Stimulated activated naive CD8-positive, alpha-beta T cell treated with anti-CD3 and anti-CD28 coated beads, Interleukin-15, amount 100 ng/mL, for 72 hours (primary cell): ENCODE measurements around the gene STRA6.
"Not testable (repeated sequence)": the region's sequence is repeated elsewhere in the genome, so short reads cannot be mapped to it uniquely, and the experiment has no call there.

ENCODE experiments used
- ATAC-seq: fragments of 150-1000 bp; cut with Tn5 transposase; 2 replicates; pipeline ENCODE4 v1.10.0; 2021; ENCODE audit warnings: mild to moderate bottlenecking, moderate library complexity
- DNase-seq, 2 donors: peaks; one replicate each; pipeline ENCODE4 v3.0.0; 2021 to 2022
- H3K27ac Mint-ChIP-seq, 2 donors: one replicate each; pipeline ENCODE4 v1.8.0; 2022; ENCODE audit warnings: mild to moderate bottlenecking in 2 of 2, mixed read lengths in 2 of 2, moderate library complexity in 2 of 2
- H3K27me3 Mint-ChIP-seq: one replicate; pipeline ENCODE4 v1.8.0; 2022; ENCODE audit warnings: mixed read lengths
- H3K4me1 Mint-ChIP-seq: one replicate; pipeline ENCODE4 v1.8.0; 2022; ENCODE audit warnings: mild to moderate bottlenecking, mixed read lengths
- H3K4me3 Mint-ChIP-seq, 2 donors: one replicate each; pipeline ENCODE4 v1.8.0; 2022; ENCODE audit warnings: mild to moderate bottlenecking in 2 of 2, mixed read lengths in 2 of 2, moderate library complexity in 1 of 2
- H3K9me3 Mint-ChIP-seq, 2 donors: one replicate each; pipeline ENCODE4 v1.8.0; 2022; ENCODE audit warnings: mixed read lengths in 2 of 2

STRA6 gene

DNA sequence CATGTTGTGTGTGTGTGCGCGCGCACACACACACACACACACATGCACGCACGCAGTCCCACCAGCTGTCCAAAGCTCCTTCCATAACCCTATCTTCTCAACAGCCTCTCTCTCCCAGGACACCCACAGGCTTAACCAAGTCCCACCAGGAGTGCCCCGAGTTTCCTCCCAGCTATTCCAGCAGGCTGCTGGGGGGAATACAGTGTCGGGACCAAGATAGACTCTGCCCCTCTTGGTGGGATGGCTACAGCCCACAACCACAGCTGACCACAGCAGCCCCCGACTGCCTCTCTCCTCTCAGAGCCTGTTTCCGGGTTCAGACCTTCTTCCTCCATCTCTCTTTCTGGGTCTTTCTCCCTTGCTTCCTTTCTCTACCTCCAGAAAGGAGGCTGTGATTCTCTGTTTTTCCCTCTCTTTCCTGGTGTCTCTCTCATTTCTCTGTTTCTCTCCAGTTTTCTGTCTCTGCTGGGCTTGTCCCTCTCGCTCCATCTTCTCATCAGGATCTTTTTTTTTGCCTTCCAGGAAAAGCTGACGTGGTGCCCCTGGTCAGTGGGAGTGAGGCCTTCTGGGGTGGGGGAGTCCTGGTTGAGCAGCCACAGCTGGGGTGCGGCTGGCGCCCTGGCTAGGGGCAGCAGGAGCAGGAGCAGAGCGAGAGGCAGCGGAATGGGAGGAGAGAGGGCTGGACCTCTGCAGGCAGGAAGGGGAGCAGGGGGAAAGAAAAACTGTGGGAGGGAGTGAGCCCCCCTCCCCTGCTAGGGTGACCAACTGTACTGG, 32.3 kb downstream of the STRA6 start:
- Mint-ChIP-seq H3K27ac (peak overlapping the region in 1 of 2 donors; percentile 24), H3K4me3 (no peak overlapping the region), H3K4me1 (no peaks in the 10 kb centered on the region), H3K27me3 (peaks cover 2% of the 10 kb centered on the region), H3K9me3 (no peaks in the 10 kb centered on the region)
- DNase-seq (no peak), ATAC-seq (no peak)

DNA sequence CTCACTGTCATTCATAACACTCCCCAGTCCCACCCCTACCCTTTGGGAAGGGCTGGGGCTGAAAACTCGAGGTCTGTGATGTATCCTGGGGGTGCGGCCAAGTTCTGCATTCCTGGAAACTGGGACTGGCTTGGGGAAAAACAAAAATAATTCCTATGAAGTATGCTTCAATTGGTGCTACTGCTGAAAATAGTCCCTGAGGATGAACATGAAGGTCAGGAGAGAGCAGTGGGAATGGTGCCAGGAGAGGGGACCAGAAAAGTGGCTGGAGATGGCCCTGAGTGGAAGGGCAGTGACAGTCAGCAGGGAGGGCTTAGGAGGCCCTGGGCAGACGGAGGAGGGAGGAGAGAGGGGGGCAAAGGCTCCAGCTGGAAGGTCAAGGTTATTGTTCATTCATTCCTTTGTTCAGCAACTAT, 33.9 kb downstream of the STRA6 start:
- no peak overlapping the region for H3K4me3 Mint-ChIP-seq

DNA sequence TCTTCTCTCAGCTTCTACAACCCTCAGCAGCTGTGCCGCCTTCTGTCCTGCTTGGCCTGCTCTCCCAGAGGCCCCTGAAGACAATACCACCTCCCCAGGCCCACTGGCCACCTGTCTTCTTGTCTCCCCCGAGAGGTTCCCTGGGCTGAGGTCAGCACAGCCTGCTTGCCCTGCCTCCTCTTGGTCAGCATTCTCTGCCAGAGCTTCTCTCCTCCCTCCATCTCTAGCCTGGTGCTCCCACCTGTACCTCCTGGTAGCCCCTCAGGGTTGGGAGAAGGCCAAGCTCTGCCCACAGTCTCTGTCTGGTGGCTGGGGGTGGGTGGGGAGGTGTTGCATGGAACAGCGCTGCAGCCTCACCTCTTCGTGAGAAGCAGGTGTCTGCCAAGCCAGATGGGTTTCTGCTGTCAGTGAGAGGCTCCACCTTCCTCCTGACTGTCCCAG, 34.7 kb downstream of the STRA6 start:
- no peak for ATAC-seq
- Mint-ChIP-seq H3K9me3 (no peaks in the 10 kb centered on the region), H3K27me3 (peaks cover 15% of the 10 kb centered on the region), H3K27ac (no peak overlapping the region), H3K4me3 (no peak overlapping the region), H3K4me1 (no peaks in the 10 kb centered on the region)
- DNase-seq, result no peak

More for the DNA sequence above, 33.9 kb downstream of the STRA6 start:
- ATAC-seq (no peak), DNase-seq (no peak)
- Mint-ChIP-seq H3K9me3 (no peaks in the 10 kb centered on the region), H3K27me3 (peaks cover 7% of the 10 kb centered on the region), H3K27ac (peak overlapping the region in 1 of 2 donors; percentile 10), H3K4me1 (no peaks in the 10 kb centered on the region)

DNA sequence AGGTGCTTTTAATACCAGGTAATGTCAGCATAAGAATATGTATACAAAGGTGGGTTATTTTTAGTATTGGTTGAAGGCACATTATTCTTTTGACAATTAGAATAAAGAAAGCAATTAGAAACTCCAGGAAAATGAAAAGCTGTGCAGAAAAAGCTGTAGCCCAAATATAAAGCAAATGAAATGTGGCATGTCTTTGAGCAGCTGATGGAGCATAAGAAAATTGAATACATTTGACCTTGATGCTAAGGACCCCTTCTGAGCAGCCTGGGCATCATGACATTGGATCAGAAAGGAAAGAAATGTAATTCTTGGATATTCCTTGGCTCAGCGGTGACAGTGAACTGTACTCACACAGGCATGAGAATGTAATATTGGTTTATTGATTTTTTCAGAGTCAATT, 37.1 kb downstream of the STRA6 start:
- DNase-seq, result no peak
- no peaks in the 10 kb centered on the region for H3K9me3 Mint-ChIP-seq

DNA sequence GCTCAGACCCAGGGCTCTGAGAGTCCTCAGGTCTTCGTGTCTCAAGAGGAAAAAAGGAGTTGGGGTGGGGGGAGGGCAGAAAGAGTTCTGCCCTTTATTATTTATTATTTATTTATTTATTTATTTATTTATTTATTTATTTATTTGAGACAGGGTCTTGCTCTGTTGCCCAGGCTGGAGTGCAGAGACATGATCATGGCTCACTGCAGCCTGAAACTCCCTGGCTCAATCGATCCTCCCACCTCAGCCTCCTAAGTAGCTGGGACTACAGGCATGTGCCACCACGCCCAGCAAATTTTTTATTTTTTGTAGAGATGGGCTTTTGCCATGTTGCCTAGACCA, 40.4 kb downstream of the STRA6 start:
- not testable (repeated sequence) for DNase-seq, ATAC-seq, H3K27ac Mint-ChIP-seq, H3K4me3 Mint-ChIP-seq, H3K9me3 Mint-ChIP-seq
- Mint-ChIP-seq H3K27me3 (peaks cover 29% of the 10 kb centered on the region), H3K4me1 (peaks cover 33% of the 10 kb centered on the region)

More for the DNA sequence above, 37.1 kb downstream of the STRA6 start:
- Mint-ChIP-seq H3K4me3 (no peak overlapping the region), H3K4me1 (no peaks in the 10 kb centered on the region), H3K27ac (no peak overlapping the region), H3K27me3 (peaks cover 20% of the 10 kb centered on the region)
- ATAC-seq, result no peak

DNA sequence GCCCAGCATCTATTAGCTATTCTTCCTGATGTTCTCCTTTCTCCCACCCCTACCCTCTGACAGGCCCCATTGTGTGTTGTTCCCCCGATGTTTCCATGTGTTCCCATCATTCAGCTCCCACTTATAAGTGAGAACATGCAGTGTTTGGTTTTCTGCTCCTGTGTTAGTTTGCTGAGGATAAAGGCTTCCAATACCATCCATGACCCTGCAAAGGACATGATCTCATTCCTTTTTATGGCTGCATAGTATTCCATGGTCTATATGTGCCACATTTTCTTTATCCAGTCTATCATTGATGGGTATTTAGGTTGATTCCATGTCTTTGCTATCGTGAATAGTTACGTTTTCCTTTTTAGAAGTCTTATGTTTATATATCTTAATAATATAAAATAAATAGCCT, 42.2 kb downstream of the STRA6 start:
- Mint-ChIP-seq H3K27me3 (peaks cover 29% of the 10 kb centered on the region), H3K4me1 (peaks cover 42% of the 10 kb centered on the region), H3K27ac (peak overlapping the region in 1 of 2 donors; percentile 10)
- H3K4me3 Mint-ChIP-seq, H3K9me3 Mint-ChIP-seq, ATAC-seq, DNase-seq: not testable (repeated sequence)

DNA sequence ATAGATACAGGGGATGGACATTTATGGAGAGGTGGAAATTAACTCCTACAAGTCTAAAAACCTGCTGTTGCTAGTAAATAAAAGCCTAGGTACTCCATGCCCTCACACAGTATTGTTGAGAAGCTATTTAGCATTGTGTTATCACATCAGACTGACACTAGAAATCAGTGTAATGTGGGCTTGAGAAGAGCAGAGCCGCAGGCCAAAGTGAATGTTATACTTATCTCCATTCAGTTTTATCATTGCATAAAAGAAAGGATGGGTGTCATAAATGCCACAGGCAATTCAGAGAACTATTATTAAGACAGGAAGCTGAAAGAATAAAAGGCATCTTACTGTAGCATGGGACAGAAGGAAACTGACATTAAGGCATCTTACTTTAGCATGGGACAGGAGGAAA, 42.8 kb downstream of the STRA6 start:
- no peak overlapping the region for H3K4me3 Mint-ChIP-seq
- H3K27me3 Mint-ChIP-seq, result peaks cover 23% of the 10 kb centered on the region

DNA sequence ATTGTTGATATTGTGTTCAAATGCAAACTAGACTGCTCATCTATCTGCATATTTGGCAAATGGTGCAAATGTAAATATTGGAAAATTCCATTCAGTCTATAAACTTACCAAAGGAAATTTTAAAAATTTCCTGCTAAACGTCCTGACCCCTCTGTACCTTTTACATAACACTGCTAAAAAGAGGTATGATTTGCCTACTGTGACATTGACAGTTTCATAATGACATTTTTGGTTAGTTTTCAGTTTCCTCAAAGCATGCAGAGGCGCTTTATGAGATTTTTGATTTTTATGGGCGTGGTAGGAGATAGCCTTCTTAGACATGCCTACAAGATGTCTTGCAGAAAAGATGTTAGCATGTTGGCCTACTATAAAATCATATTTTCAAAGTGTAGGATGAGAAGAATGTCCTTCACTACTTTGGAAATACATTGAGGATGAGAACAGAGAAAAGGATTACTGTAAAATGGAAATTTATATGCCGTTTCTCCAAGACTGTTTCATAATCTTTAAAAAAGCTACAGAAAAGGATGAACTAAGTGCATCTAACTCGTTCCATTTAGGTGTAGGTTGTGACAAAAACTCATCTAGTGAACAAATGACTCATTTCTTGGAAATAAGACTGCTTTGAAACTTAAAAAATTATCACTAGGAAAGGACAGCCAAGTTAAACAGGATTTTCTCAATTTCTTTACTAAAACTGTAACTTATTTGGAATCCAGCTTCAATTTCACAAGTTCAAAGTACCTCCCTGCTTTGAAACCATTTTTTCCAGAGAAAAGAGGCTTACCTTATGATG, 43.5 kb downstream of the STRA6 start:
- peaks cover 23% of the 10 kb centered on the region for H3K27me3 Mint-ChIP-seq
- ATAC-seq, result peak; percentile 70
- H3K4me3 Mint-ChIP-seq, result peak overlapping the region; percentile 18 to 27
- no peak for DNase-seq
- H3K9me3 Mint-ChIP-seq, result no peaks in the 10 kb centered on the region
- peak overlapping the region in 1 of 2 donors; percentile 6 for H3K27ac Mint-ChIP-seq
- H3K4me1 Mint-ChIP-seq, result peaks cover 42% of the 10 kb centered on the region

More for the DNA sequence above, 42.8 kb downstream of the STRA6 start:
- no peak for DNase-seq
- Mint-ChIP-seq H3K9me3 (no peaks in the 10 kb centered on the region), H3K4me1 (peaks cover 42% of the 10 kb centered on the region), H3K27ac (no peak overlapping the region)
- ATAC-seq, result no peak

DNA sequence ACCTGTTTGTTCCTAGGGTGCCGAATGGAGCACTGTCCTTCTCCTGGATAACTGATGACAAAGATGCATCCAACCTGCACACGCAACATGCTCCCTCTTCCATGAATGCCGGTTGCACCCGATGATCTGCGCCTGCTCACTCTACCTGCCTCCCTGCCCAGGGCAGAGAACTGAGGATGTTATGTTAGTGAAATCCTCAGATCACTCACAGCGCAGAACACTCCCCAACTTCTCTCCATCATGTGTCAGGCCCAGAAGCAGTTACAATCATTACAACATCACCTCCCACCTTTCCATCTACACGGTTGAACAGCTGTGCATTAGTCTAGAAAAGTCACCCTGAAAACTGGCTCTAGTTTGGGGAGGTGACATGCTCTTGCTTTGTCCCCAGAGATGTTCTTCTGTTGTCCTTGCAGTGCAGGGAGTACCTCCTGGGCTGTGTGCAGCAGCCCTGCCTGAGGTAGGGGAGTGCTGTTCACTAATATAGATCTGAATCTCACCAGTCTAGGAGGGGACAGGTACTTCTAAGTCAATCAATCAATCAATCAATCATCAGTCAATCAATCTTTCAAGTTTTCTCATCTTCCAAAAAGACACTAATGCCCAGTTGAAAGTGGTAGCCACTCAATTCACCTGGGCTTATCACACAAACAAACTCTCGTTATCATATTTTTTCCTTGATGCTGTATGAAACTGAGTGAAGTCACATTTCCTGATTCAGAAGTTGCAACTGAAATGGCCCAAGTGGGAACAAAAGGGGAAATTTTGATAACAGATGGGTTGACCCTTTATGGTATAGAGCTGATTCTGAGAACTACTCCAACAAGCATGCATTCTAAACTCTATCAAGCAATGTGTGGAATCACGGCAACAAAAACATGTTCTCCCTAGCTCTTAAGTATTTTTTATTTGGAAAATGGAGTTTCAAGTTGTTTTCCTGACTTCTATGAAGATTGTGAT, 44.4 kb downstream of the STRA6 start:
- ATAC-seq (no peak), DNase-seq (no peak)
- Mint-ChIP-seq H3K9me3 (no peaks in the 10 kb centered on the region), H3K4me1 (peaks cover 42% of the 10 kb centered on the region), H3K4me3 (no peak overlapping the region), H3K27ac (no peak overlapping the region), H3K27me3 (peaks cover 25% of the 10 kb centered on the region)

DNA sequence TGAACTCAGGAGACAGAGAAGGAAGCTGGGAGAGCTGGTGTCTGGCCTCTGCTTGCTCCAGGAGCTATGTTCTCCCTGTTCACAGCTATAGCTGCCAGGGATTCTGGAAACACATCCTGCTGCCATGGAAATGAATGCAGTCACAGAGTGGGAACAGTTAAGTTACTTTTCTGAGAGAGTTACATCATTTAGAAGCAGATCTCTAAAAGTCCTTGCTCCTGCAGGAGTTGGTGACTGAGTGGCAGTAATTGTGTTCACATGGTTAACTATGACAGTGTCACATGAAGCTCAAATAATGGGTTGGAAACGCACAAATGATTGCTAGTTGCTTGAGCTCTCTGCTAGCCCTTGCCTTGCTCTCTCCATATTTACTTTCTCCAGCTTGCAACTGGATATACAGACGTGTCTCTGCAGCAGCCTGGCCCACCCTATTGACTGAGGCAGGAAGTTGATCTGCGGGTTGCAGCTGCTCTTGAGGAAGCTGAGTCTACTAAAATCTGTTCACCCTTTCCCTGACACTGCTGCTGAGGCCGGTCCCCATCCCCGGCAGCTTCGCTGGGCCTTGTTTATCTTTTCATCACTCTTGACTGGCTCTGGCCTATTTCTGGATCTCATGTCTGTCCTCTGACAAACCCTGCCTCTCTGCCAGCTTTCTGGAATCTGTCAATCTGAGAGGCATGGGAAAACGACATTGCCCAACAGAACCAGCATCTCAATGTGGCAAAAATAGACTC, 45.7 kb downstream of the STRA6 start:
- Mint-ChIP-seq H3K9me3 (no peaks in the 10 kb centered on the region), H3K27ac (no peak overlapping the region), H3K27me3 (peaks cover 21% of the 10 kb centered on the region), H3K4me3 (no peak overlapping the region), H3K4me1 (peaks cover 42% of the 10 kb centered on the region)
- no peak for DNase-seq
- ATAC-seq, result no peak

DNA sequence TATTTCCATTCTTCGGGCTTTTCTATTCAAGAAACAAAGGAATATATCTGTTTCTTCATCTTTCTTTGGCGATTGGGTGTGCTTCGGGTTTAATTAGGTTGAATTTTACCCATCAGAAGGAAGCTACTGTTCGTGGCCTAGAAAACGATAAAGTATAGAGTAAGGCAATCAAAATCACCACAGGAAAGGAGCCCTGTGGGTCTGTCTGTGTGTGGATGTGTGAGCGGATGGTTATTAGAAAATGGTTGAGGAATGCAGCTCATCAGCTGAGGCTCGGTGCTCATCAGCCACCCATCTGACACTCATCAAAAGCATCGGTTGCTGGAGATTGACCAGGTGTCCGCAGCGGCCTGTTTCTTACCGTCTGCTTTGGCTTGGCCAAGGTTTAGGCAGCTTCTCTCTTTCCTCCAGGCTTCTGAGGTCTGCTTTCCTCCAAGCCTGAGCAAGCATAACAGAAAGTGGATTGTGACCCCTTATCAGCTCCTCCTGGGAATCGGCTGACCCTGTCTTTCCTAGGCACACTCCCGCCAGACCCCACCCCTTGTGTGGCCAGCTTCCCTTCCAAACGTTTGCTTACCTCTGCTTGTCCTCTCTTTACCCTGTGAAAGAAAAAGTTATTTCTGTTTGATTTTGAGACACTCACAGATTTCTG, 46.7 kb downstream of the STRA6 start:
- no peaks in the 10 kb centered on the region for H3K9me3 Mint-ChIP-seq
- H3K27me3 Mint-ChIP-seq, result peaks cover 27% of the 10 kb centered on the region
- peaks cover 42% of the 10 kb centered on the region for H3K4me1 Mint-ChIP-seq
- H3K27ac Mint-ChIP-seq, result no peak overlapping the region
- H3K4me3 Mint-ChIP-seq, result no peak overlapping the region
- no peak for ATAC-seq
- DNase-seq, result no peak

DNA sequence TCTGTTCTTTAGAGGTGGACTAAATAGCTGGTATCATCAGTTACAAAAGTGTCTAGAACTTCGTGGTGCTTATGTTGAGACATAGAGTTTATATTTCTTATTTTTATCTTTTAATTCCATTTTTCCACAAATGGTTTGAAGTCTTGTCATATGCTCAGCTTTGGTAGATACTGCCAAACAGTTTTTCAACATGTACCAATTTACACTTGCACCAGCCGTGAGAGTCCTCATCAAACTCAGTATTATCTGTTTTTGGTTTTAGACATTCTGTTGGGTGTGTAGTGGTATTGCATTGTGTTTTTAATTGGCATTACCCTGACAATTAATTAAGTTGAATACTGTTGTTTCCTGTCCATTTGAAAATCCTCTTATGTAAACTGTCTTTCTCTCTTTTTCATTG, 55.5 kb downstream of the STRA6 start:
- H3K9me3 Mint-ChIP-seq, result peaks cover 0 to 7% of the 10 kb centered on the region in 2 donors
- DNase-seq, result no peak
- no peak overlapping the region for H3K4me3 Mint-ChIP-seq
- ATAC-seq, result no peak
- H3K27ac Mint-ChIP-seq, result no peak overlapping the region
- H3K27me3 Mint-ChIP-seq, result peaks cover 71% of the 10 kb centered on the region
- H3K4me1 Mint-ChIP-seq, result no peaks in the 10 kb centered on the region

DNA sequence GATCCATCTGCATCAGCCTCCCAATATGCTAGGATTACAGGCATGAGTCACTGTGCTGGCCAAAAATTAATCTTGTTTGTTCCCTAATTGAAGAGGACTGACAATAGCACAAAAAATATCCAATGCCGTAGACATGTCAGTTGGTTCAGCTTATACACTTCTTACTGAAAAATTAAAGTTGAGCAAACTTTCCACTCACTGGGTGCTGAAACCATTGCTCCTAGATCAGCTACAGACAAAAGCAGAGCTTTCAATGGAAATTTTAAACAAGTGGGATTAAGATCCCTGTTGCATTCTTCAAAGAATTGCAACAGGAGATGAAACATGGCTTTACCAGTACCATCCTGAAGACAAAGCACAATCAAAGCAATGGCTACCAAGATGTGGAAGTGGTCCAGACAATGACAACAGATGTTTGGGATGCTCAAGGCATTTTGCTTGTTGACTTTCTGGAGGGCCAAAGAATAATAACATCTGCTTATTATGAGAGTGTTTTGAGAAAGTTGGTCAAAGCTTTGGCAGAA, 56.2 kb downstream of the STRA6 start:
- no peak overlapping the region for H3K4me3 Mint-ChIP-seq
- H3K9me3 Mint-ChIP-seq, result peaks cover 0 to 7% of the 10 kb centered on the region in 2 donors
- no peak overlapping the region for H3K27ac Mint-ChIP-seq
- no peak for DNase-seq
- no peak for ATAC-seq
- no peaks in the 10 kb centered on the region for H3K4me1 Mint-ChIP-seq
- peaks cover 72% of the 10 kb centered on the region for H3K27me3 Mint-ChIP-seq

DNA sequence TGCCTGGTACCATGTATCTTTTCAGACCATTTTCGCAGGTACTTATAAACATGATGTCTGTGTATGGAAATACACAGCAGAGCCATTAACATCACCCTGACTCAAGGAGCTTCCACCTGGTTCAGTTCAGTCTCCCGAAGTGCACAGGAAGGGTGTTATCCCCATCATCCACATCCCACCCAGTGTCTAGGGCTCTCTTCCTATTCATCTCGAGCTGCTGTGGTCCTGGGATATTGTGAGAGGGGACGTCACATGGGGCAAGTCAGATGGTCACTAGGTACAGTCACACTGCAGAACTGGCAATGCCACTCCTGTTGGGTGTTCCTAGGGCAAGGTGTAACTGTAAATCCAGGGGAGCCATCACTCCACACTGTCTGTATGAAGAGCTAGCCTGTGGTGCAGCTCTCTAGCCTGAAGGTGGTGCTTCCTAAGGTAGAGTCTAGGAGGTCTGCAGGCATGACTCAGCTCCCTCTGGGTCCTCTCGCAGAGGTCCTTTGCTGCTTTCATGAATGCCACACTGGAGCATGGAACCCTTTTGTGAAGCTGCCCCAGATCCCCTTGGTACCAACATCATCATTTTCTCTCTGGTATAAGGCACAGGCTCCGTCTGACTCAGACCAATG, 58.3 kb downstream of the STRA6 start:
- H3K27ac Mint-ChIP-seq, result no peak overlapping the region

More for the DNA sequence above, 58.3 kb downstream of the STRA6 start:
- H3K27me3 Mint-ChIP-seq, result peaks cover 61% of the 10 kb centered on the region
- DNase-seq (no peak), ATAC-seq (no peak)
- H3K4me3 Mint-ChIP-seq, result no peak overlapping the region
- peaks cover 7% of the 10 kb centered on the region for H3K4me1 Mint-ChIP-seq
- peaks cover 0 to 7% of the 10 kb centered on the region in 2 donors for H3K9me3 Mint-ChIP-seq
